Mucosa of rectum (tissue), 2 donors: Measurements from ENCODE around the gene DRD2.
"Not testable (repeated sequence)": the region's sequence is repeated elsewhere in the genome, so short reads cannot be mapped to it uniquely, and the experiment has no call there.

Experiments
- H3K27ac ChIP-seq, 2 donors: one replicate each; pipeline ENCODE4 v1.7.0; 2013; ENCODE audit warnings: inconsistent platforms in 2 of 2, low read depth in 2 of 2, low read length in 2 of 2
- H3K27me3 ChIP-seq, 2 donors: one replicate each; pipeline ENCODE4 v1.7.0; 2013; ENCODE audit warnings: low read length in 2 of 2; ENCODE audit not compliant: control insufficient read depth in 2 of 2, insufficient read depth in 2 of 2
- H3K36me3 ChIP-seq, 2 donors: one replicate each; pipeline ENCODE4 v1.7.0; 2013; ENCODE audit warnings: low read length in 2 of 2; ENCODE audit not compliant: control insufficient read depth in 2 of 2, insufficient read depth in 2 of 2
- H3K4me1 ChIP-seq, 2 donors: one replicate each; pipeline ENCODE4 v1.7.0; 2013; ENCODE audit warnings: low read length in 2 of 2, mild to moderate bottlenecking in 1 of 2; ENCODE audit not compliant: control insufficient read depth in 2 of 2, insufficient read depth in 2 of 2
- H3K4me3 ChIP-seq, 2 donors: one replicate each; pipeline ENCODE4 v1.7.0; 2013; ENCODE audit warnings: low read length in 2 of 2
- H3K9ac ChIP-seq, 2 donors: one replicate each; pipeline ENCODE4 v1.7.0; 2013; ENCODE audit warnings: low read length in 2 of 2, low read depth in 1 of 2, mild to moderate bottlenecking in 1 of 2
- H3K9me3 ChIP-seq, 2 donors: one replicate each; pipeline ENCODE4 v1.7.0; 2013; ENCODE audit warnings: low read length in 2 of 2; ENCODE audit not compliant: control insufficient read depth in 2 of 2
- donor health status: healthy.
- donor health status: Normal muscosa, but diverticular disease.

DRD2 gene

DNA sequence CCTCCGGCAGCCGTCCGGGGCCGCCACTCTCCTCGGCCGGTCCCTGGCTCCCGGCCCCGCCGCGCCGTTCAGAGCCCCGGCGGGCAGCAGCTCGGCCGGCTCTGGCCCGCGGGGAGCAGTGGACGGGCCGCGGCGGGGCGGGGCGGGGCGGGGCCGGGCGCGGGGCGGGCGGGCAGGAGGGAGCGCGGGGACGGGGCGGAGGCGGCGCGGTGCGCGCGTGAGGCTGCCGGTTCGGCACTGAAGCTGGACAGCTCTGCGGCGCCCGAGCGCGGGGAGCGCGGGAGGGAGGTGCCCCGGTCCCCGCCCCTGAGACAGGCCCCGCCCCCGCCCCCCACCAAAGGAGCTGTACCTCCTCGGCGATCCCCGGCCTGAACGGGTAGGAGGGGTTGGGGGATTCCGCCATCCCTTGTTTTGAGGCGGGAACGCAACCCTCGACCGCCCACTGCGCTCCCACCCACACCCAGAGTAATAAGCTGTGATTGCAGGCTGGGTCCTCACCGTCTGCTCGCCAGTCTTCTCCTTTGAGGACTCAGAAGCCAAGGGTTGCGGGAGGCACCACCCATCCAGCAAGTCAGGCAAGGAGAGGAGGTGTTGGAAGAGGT is at the start of gene DRD2:
Gene DRD2, minus strand, starts transcription at position 239 of the 602 bp plus-strand sequence. CDS start 50,747 bp downstream, outside the sequence.
- no peaks in the 10 kb centered on the region for H3K36me3 ChIP-seq
- no peak within 1 kb of the TSS for H3K27ac ChIP-seq
- no peak within 1 kb of the TSS for H3K4me3 ChIP-seq
- H3K9ac ChIP-seq = no peak within 1 kb of the TSS
- H3K9me3 ChIP-seq = no peaks in the 10 kb centered on the region
- H3K27me3 ChIP-seq = peaks cover 29 to 37% of the 10 kb centered on the region in 2 donors
- no peaks in the 10 kb centered on the region for H3K4me1 ChIP-seq

- not testable (repeated sequence) for H3K27ac ChIP-seq, H3K36me3 ChIP-seq, H3K4me3 ChIP-seq, H3K9me3 ChIP-seq, H3K4me1 ChIP-seq, H3K27me3 ChIP-seq, H3K9ac ChIP-seq
Observed at GRCh38 chr11:113523906-113524305, 48.7 kb upstream of the DRD2 start.

GRCh38 chr11:113521737-113522517 is 46.7 kb upstream of the DRD2 start:
- Histone ChIP-seq H3K4me3 (no peak overlapping the region), H3K36me3 (no peaks in the 10 kb centered on the region), H3K27ac (no peak overlapping the region), H3K9me3 (no peaks in the 10 kb centered on the region), H3K27me3 (no peaks in the 10 kb centered on the region), H3K4me1 (no peaks in the 10 kb centered on the region), H3K9ac (no peak overlapping the region)

- Histone ChIP-seq H3K4me3 (no peak overlapping the region), H3K36me3 (no peaks in the 10 kb centered on the region), H3K9ac (no peak overlapping the region), H3K27ac (no peak overlapping the region), H3K4me1 (no peaks in the 10 kb centered on the region), H3K9me3 (no peaks in the 10 kb centered on the region), H3K27me3 (no peaks in the 10 kb centered on the region)
Observed at GRCh38 chr11:113519989-113520613, 44.9 kb upstream of the DRD2 start.

GRCh38 chr11:113518716-113519495 is 43.7 kb upstream of the DRD2 start:
- Histone ChIP-seq H3K27ac (no peak overlapping the region), H3K9me3 (no peaks in the 10 kb centered on the region), H3K4me1 (no peaks in the 10 kb centered on the region), H3K4me3 (no peak overlapping the region), H3K36me3 (no peaks in the 10 kb centered on the region), H3K9ac (no peak overlapping the region), H3K27me3 (no peaks in the 10 kb centered on the region)

DNA sequence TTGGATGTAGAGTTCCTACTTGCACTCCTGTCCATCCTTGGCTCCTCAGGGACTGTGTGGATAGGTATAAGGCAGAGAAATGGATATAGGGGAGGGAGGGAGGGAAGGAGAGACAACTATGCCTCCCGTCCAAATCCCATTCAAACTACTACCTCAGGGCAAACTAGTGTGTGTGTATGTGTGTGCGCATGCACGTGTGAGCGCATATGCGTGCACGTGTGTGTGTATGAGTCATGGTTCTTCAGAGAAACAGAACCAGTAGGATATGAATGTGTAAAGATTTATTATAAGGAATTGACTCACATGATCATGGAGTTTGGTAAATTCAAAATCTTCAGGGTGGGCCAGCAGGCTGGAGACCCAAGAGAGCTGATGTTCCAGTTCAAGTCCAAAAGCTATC is 42.2 kb upstream of the DRD2 start:
- no peaks in the 10 kb centered on the region for H3K36me3 ChIP-seq
- no peak overlapping the region for H3K27ac ChIP-seq
- no peaks in the 10 kb centered on the region for H3K4me1 ChIP-seq
- no peaks in the 10 kb centered on the region for H3K27me3 ChIP-seq
- H3K9ac ChIP-seq = no peak overlapping the region
- no peaks in the 10 kb centered on the region for H3K9me3 ChIP-seq
- H3K4me3 ChIP-seq = no peak overlapping the region

- Histone ChIP-seq H3K36me3 (no peaks in the 10 kb centered on the region), H3K4me1 (no peaks in the 10 kb centered on the region), H3K27me3 (no peaks in the 10 kb centered on the region), H3K9me3 (no peaks in the 10 kb centered on the region), H3K4me3 (no peak overlapping the region), H3K9ac (no peak overlapping the region), H3K27ac (no peak overlapping the region)
Observed at GRCh38 chr11:113514856-113515255, 39.7 kb upstream of the DRD2 start.

GRCh38 chr11:113507341-113507740 is 32.1 kb upstream of the DRD2 start:
- H3K36me3 ChIP-seq = no peaks in the 10 kb centered on the region
- no peaks in the 10 kb centered on the region for H3K27me3 ChIP-seq
- H3K9ac ChIP-seq = no peak overlapping the region
- H3K27ac ChIP-seq = no peak overlapping the region
- H3K4me1 ChIP-seq = no peaks in the 10 kb centered on the region
- no peak overlapping the region for H3K4me3 ChIP-seq
- H3K9me3 ChIP-seq = no peaks in the 10 kb centered on the region

- Histone ChIP-seq H3K9ac (no peak overlapping the region), H3K4me3 (no peak overlapping the region), H3K27ac (no peak overlapping the region), H3K27me3 (no peaks in the 10 kb centered on the region), H3K9me3 (no peaks in the 10 kb centered on the region), H3K4me1 (no peaks in the 10 kb centered on the region), H3K36me3 (no peaks in the 10 kb centered on the region)
Observed at GRCh38 chr11:113506893-113507292, 31.7 kb upstream of the DRD2 start.

GRCh38 chr11:113506461-113506860 is 31.3 kb upstream of the DRD2 start:
- Histone ChIP-seq H3K27me3 (no peaks in the 10 kb centered on the region), H3K9me3 (no peaks in the 10 kb centered on the region), H3K4me3 (no peak overlapping the region), H3K4me1 (no peaks in the 10 kb centered on the region), H3K9ac (no peak overlapping the region), H3K27ac (no peak overlapping the region), H3K36me3 (no peaks in the 10 kb centered on the region)
